Measurements from ENCODE around the gene MYCT1. TPM values are rescaled to one million over a fixed set of nuclear protein-coding genes. Genes with fewer than 3 reads are reported as not detected.

The MYCT1 gene
- polyA plus RNA-seq, 2 donors = 1.5 to 1.6 TPM

DNA sequence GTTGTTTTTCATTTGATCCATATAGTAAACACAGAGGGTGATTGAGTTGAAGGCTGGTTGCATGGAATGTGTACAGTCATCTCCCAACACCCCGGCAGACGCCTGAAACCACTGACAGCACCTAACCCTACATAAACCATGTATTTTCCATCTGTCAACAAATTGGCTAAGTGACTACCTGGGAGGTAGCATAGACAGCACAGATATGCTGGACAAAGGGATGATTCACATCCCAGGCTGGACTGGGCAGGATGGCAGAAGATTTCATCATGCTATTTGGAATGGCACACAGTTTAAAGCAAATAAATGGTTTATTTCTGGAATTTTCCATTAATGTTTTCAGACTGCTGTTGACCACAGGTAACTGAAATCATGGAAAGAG lies 48.5 kb downstream of the MYCT1 start:
- 61 to 62% methylated on average over 2 of the region's 2 CpGs for WGBS, 2 donors
- Histone ChIP-seq H3K27ac (ENCODE audit: low read depth in 2 of 2, low read length in 1 of 2) (no peak overlapping the region), H3K36me3 (ENCODE audit: control insufficient read depth in 2 of 2, insufficient read depth in 2 of 2, low read length in 1 of 2) (no peaks in the 10 kb centered on the region), H3K4me3 (ENCODE audit: low read depth in 1 of 2, low read length in 2 of 2) (no peak overlapping the region), H3K9me3 (ENCODE audit: control insufficient read depth in 2 of 2, insufficient read depth in 1 of 2, low read depth in 1 of 2, low read length in 1 of 2) (no peaks in the 10 kb centered on the region), H3K4me1 (ENCODE audit: control insufficient read depth in 2 of 2, insufficient read depth in 2 of 2, low read length in 1 of 2) (no peaks in the 10 kb centered on the region), H3K27me3 (ENCODE audit: control insufficient read depth in 1 of 2, insufficient read depth in 2 of 2, low read length in 2 of 2) (no peaks in the 10 kb centered on the region)

DNA sequence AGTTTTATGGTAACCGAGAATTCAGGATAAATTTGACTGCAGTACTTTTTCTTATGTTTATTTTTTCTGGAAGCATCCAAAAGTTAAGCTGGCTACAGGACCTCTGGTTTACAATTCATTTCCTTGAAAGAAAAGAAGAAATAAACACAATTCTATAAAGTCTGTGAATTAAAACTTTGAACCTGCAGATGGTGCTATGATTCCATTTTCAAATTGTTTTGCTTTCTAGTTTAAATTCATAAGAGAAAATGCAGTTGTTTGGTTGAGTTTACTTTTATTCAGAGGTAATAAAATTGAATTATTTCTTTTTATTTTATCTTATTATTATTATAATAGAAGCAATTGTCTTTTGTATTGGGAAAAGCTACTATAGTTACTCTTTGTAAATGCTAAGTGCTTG lies 51.1 kb downstream of the MYCT1 start:
- Histone ChIP-seq H3K27me3 (ENCODE audit: control insufficient read depth in 1 of 2, insufficient read depth in 2 of 2, low read length in 2 of 2) (no peaks in the 10 kb centered on the region), H3K9me3 (ENCODE audit: control insufficient read depth in 2 of 2, insufficient read depth in 1 of 2, low read depth in 1 of 2, low read length in 1 of 2) (no peaks in the 10 kb centered on the region), H3K27ac (ENCODE audit: low read depth in 2 of 2, low read length in 1 of 2) (no peak overlapping the region), H3K4me1 (ENCODE audit: control insufficient read depth in 2 of 2, insufficient read depth in 2 of 2, low read length in 1 of 2) (no peaks in the 10 kb centered on the region), H3K4me3 (ENCODE audit: low read depth in 1 of 2, low read length in 2 of 2) (no peak overlapping the region), H3K36me3 (ENCODE audit: control insufficient read depth in 2 of 2, insufficient read depth in 2 of 2, low read length in 1 of 2) (no peaks in the 10 kb centered on the region)
- 33 to 36% methylated on average over 1 of the region's 1 CpG for WGBS, 2 donors

DNA sequence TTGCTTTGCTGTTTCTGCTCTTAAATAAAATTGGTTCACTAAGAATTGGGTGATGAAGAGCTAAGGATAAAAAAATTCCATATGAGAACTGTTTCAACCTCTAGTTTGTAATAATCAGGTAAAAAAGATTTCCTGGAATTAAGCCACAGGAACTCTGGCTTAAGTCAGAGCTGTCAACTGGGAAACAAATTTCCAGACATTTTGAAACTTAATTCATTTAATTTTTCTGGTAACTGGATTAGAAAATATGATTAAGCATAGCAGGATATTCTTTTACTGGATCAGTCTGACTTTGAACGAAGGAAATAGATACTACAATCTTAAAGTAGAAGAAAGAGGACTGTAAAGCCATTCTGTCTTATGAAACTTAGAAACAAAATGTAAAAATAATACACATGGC lies 51.6 kb downstream of the MYCT1 start:
- Histone ChIP-seq H3K36me3 (ENCODE audit: control insufficient read depth in 2 of 2, insufficient read depth in 2 of 2, low read length in 1 of 2) (no peaks in the 10 kb centered on the region), H3K9me3 (ENCODE audit: control insufficient read depth in 2 of 2, insufficient read depth in 1 of 2, low read depth in 1 of 2, low read length in 1 of 2) (no peaks in the 10 kb centered on the region), H3K27me3 (ENCODE audit: control insufficient read depth in 1 of 2, insufficient read depth in 2 of 2, low read length in 2 of 2) (no peaks in the 10 kb centered on the region), H3K27ac (ENCODE audit: low read depth in 2 of 2, low read length in 1 of 2) (no peak overlapping the region), H3K4me1 (ENCODE audit: control insufficient read depth in 2 of 2, insufficient read depth in 2 of 2, low read length in 1 of 2) (no peaks in the 10 kb centered on the region), H3K4me3 (ENCODE audit: low read depth in 1 of 2, low read length in 2 of 2) (no peak overlapping the region)
- WGBS, 2 donors = 57 to 71% methylated on average over 1 of the region's 1 CpG

DNA sequence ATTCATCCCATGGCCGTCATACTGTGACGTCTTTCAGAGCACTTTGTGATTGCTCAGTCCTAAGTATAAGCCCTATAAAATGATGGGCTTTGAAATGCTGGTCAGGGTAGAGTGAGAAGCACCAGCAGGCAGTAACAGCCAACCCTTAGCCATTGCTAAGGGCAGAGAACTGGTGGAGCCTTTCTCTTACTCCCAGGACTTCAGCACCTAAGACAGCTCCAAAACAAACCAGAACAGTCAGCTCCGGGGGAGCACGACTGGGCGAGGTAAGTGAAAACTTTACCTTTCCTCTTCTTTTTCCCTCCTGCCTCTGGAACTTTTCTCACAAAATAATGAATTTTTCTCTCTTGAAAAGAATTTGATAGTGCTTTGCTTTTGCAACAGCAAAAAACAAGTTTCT lies 53.0 kb downstream of the MYCT1 start, which contains the start of gene VIP:
Gene VIP (plus strand): TSS at position 104 of the 400 bp plus-strand sequence. CDS start 1,381 bp downstream, outside the sequence.
- Histone ChIP-seq H3K4me1 (ENCODE audit: control insufficient read depth in 2 of 2, insufficient read depth in 2 of 2, low read length in 1 of 2) (no peaks in the 10 kb centered on the region), H3K27ac (ENCODE audit: low read depth in 2 of 2, low read length in 1 of 2) (no peak within 1 kb of the TSS), H3K27me3 (ENCODE audit: control insufficient read depth in 1 of 2, insufficient read depth in 2 of 2, low read length in 2 of 2) (no peaks in the 10 kb centered on the region), H3K36me3 (ENCODE audit: control insufficient read depth in 2 of 2, insufficient read depth in 2 of 2, low read length in 1 of 2) (no peaks in the 10 kb centered on the region), H3K4me3 (ENCODE audit: low read depth in 1 of 2, low read length in 2 of 2) (no peak within 1 kb of the TSS), H3K9me3 (ENCODE audit: control insufficient read depth in 2 of 2, insufficient read depth in 1 of 2, low read depth in 1 of 2, low read length in 1 of 2) (no peaks in the 10 kb centered on the region)
- WGBS, 2 donors = 5 to 12% methylated on average over 5 of the region's 5 CpGs

DNA sequence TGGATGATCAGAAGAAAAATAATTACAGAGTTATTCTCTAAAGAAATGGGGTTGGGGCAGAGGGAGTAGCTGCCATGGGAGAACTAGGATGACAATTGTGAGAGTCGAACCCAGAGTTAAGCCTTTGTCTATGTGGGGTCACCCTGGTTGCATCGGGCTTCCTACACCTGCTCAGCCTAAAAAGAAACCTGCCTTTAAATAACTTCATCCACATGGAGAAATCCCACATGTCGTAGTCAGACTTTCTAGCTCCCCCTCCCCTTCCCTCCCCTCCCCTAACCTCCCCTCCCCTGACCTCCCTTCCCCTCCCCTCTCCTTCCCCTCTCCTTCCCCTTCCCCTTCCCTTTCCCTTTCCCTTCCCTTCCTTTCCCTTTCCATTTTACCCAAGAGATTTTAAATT lies 67.6 kb downstream of the MYCT1 start:
- 76 to 77% methylated on average over 3 of the region's 3 CpGs for WGBS, 2 donors
- H3K27me3 ChIP-seq (ENCODE audit: control insufficient read depth in 1 of 2, insufficient read depth in 2 of 2, low read length in 2 of 2) = no peaks in the 10 kb centered on the region
- H3K9me3 ChIP-seq (ENCODE audit: control insufficient read depth in 2 of 2, insufficient read depth in 1 of 2, low read depth in 1 of 2, low read length in 1 of 2) = peaks cover 0 to 6% of the 10 kb centered on the region in 2 donors
- H3K27ac ChIP-seq (ENCODE audit: low read depth in 2 of 2, low read length in 1 of 2) = no peak overlapping the region
- no peaks in the 10 kb centered on the region for H3K36me3 ChIP-seq (ENCODE audit: control insufficient read depth in 2 of 2, insufficient read depth in 2 of 2, low read length in 1 of 2)
- H3K4me1 ChIP-seq (ENCODE audit: control insufficient read depth in 2 of 2, insufficient read depth in 2 of 2, low read length in 1 of 2) = no peaks in the 10 kb centered on the region
- H3K4me3 ChIP-seq (ENCODE audit: low read depth in 1 of 2, low read length in 2 of 2) = no peak overlapping the region

DNA sequence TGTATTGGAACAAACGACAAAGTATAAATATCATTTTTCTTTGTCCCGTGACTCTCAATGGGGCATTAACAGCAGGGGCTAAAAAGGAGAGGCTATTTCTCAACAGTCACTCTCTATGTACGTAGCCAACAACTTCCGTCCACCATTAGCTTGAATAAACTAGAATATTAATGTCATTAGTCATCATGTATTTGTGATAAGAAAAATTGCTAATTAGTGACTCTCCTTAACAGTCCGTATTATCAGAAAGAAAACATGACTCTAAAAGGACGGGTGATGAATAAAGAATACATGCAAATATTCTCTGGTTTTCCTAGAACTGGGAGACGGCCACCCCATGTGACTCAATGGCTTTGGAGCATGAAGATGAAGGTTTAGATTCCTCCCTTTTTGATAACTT lies 71.5 kb downstream of the MYCT1 start:
- H3K36me3 ChIP-seq (ENCODE audit: control insufficient read depth in 2 of 2, insufficient read depth in 2 of 2, low read length in 1 of 2) = no peaks in the 10 kb centered on the region
- H3K27me3 ChIP-seq (ENCODE audit: control insufficient read depth in 1 of 2, insufficient read depth in 2 of 2, low read length in 2 of 2) = no peaks in the 10 kb centered on the region
- H3K9me3 ChIP-seq (ENCODE audit: control insufficient read depth in 2 of 2, insufficient read depth in 1 of 2, low read depth in 1 of 2, low read length in 1 of 2) = peaks cover 0 to 2% of the 10 kb centered on the region in 2 donors
- no peaks in the 10 kb centered on the region for H3K4me1 ChIP-seq (ENCODE audit: control insufficient read depth in 2 of 2, insufficient read depth in 2 of 2, low read length in 1 of 2)
- H3K4me3 ChIP-seq (ENCODE audit: low read depth in 1 of 2, low read length in 2 of 2) = no peak overlapping the region
- no peak overlapping the region for H3K27ac ChIP-seq (ENCODE audit: low read depth in 2 of 2, low read length in 1 of 2)
- WGBS, 2 donors = 81 to 83% methylated on average over 7 of the region's 7 CpGs

DNA sequence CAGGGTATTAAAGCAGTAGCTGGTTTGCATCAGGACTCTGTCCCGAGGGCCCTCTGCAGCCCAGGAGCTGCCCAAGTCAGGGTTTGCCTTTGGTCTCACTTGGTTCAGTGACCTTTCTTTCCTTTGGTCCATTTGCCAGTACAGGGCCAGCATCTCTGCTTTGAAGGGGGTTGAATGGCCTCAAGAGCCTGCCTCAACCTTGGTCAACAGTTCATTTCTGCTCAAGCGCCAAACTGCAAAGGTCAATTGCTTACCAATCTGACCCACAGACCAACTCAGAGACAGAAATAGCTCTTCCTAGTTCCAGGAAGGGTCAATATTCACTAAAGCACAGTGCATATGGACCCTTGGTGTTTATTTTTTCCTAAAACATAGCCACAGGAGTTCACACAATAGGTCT lies 72.3 kb downstream of the MYCT1 start:
- Histone ChIP-seq H3K27ac (ENCODE audit: low read depth in 2 of 2, low read length in 1 of 2) (no peak overlapping the region), H3K4me3 (ENCODE audit: low read depth in 1 of 2, low read length in 2 of 2) (no peak overlapping the region), H3K4me1 (ENCODE audit: control insufficient read depth in 2 of 2, insufficient read depth in 2 of 2, low read length in 1 of 2) (no peaks in the 10 kb centered on the region), H3K27me3 (ENCODE audit: control insufficient read depth in 1 of 2, insufficient read depth in 2 of 2, low read length in 2 of 2) (no peaks in the 10 kb centered on the region), H3K9me3 (ENCODE audit: control insufficient read depth in 2 of 2, insufficient read depth in 1 of 2, low read depth in 1 of 2, low read length in 1 of 2) (peaks cover 0 to 2% of the 10 kb centered on the region in 2 donors), H3K36me3 (ENCODE audit: control insufficient read depth in 2 of 2, insufficient read depth in 2 of 2, low read length in 1 of 2) (no peaks in the 10 kb centered on the region)
- 70 to 80% methylated on average over 2 of the region's 2 CpGs for WGBS, 2 donors

DNA sequence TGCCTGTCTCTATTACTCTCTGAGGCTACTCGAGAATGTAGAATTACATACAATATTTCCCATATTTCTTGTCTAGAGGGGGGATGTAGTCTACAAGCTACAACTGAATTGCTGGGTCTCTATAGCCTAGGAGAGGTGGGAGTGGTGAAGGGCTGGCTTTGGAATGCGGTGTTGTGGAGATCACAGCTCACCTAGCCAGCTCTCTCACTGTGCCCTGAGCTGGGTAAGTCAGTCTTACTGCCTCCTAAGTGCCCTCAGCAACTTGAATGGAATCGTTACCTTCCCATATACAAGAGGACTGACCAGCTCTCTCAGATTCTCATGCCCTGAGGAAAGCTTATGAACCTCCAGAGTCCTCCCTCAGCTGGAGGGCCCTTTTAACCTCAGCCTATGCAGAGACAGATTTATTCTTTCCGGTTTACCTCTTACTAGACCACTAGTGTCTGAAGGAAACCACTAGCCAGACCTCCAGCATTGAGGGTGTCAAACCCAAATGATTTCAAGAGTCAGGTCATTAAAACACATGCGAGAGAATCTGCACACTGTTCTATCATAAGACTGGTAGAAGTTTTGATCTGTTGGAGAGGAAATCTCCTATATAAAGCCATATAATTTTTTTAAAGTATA lies 73.5 kb downstream of the MYCT1 start:
- H3K4me3 ChIP-seq (ENCODE audit: low read depth in 1 of 2, low read length in 2 of 2) = no peak overlapping the region
- H3K27ac ChIP-seq (ENCODE audit: low read depth in 2 of 2, low read length in 1 of 2) = no peak overlapping the region
- H3K36me3 ChIP-seq (ENCODE audit: control insufficient read depth in 2 of 2, insufficient read depth in 2 of 2, low read length in 1 of 2) = no peaks in the 10 kb centered on the region
- H3K4me1 ChIP-seq (ENCODE audit: control insufficient read depth in 2 of 2, insufficient read depth in 2 of 2, low read length in 1 of 2) = no peaks in the 10 kb centered on the region
- no peaks in the 10 kb centered on the region for H3K27me3 ChIP-seq (ENCODE audit: control insufficient read depth in 1 of 2, insufficient read depth in 2 of 2, low read length in 2 of 2)
- peaks cover 0 to 2% of the 10 kb centered on the region in 2 donors for H3K9me3 ChIP-seq (ENCODE audit: control insufficient read depth in 2 of 2, insufficient read depth in 1 of 2, low read depth in 1 of 2, low read length in 1 of 2)
- WGBS, 2 donors = 69 to 73% methylated on average over 5 of the region's 5 CpGs

Other genes with a start within 250 kb of the MYCT1 start
- 1 to 10 TPM; 5.4 to 7.1 TPM for gene SYNE1, start 60.5 kb upstream of the MYCT1 start, polyA plus RNA-seq
- 1 to 10 TPM in 1 of 2 donors, under 1 TPM in 1; 0.69 to 2.2 TPM for gene VIP, start 52.9 kb downstream of the MYCT1 start, polyA plus RNA-seq

All from esophagus (tissue), 2 donors.